ENCODE data around the gene TSHZ2.
"Not testable (repeated sequence)": the region's sequence is repeated elsewhere in the genome, so short reads cannot be mapped to it uniquely, and the experiment has no call there.

TSHZ2 gene

DNA sequence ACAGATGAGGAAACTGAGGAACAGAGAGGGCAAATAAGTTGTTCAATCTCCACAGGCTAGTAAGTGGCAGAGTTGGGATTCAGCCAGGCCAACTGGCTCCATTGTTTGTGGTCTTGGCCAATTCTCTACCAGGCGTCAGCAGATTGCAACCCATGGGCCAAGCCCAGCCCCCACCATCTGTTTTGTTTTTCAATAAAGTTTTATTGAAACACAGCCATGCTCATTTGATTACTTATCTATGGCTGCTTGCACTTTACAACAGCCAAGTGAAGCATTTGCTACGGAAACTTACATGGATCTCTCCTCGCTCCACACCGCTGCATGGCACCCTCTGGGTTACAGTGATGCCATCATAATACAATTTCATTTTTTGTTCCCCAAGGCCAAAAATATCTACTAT is 530.7 kb downstream of the TSHZ2 start:
- DNase-seq (ENCODE audit: low read depth in 2 of 2): no peak

DNA sequence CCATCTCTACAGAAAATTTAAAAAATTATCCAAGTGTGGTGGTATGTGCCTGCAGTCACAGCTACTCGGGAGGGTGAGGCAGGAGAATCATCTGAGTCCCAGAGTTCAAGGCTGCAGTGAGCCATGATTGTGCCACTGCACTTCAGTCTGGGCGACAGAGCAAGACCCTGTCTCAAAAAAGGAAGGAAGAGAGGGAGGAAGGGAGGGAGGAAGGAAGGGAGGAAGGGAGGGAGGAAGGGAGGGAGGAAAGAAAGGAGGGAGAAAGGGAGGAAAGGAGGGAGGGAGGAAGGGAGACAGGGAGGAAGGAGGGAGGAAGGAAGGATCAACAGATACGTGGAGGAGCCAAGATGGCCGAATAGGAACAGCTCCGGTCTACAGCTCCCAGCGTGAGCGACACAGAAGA is 531.4 kb downstream of the TSHZ2 start:
- no peak for DNase-seq (ENCODE audit: low read depth in 2 of 2)

DNA sequence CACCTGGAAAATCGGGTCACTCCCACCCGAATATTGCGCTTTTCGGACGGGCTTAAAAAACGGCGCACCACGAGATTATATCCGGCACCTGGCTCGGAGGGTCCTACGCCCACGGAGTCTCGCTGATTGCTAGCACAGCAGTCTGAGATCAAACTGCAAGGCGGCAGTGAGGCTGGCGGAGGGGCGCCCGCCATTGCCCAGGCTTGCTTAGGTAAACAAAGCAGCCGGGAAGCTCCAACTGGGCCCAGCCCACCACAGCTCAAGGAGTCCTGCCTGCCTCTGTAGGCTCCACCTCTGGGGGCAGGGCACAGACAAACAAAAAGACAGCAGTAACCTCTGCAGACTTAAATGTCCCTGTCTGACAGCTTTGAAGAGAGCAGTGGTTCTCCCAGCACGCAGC is 531.9 kb downstream of the TSHZ2 start:
- DNase-seq (ENCODE audit: low read depth in 2 of 2): not testable (repeated sequence)

DNA sequence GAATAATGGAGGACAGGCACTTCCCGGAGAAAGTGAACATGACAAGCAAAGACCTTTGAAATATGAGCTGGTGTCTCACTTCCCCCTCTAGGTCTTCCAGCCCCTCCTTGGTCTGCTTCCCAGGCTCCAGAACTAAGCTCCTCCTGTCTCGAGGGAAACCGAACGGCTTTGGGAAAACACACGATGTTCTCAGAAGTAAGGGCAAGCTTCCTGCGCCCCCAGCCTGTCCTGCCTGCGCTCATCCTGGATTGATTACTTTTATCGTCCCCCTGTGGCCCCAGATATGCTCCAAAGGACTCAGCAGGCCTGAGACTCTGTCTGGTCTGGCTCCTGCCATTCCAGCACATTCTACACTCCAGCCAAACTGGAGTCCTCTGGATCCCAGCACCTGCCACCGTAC is 538.1 kb downstream of the TSHZ2 start:
- DNase-seq (ENCODE audit: low read depth in 2 of 2): no peak

DNA sequence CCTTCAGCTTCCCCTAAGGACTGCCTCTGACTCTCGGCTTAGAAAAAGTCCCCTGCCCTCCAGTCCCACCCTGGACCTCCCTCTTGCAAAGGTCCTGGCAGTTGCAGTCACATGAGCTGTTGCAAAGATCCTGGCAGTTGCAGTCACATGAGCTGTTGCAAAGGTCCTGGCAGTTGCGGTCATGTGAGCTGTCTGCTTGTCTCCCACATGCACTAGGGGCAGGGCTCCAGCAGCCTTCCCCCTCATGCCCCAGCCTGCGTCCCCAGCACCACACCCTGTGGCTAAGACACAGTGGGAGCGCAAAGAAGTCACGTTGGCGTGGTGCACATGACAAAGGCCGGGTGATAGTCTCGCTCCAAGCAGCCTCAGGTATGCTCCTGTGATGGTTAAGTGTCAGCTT is 538.5 kb downstream of the TSHZ2 start:
- no peak for DNase-seq (ENCODE audit: low read depth in 2 of 2)

DNA sequence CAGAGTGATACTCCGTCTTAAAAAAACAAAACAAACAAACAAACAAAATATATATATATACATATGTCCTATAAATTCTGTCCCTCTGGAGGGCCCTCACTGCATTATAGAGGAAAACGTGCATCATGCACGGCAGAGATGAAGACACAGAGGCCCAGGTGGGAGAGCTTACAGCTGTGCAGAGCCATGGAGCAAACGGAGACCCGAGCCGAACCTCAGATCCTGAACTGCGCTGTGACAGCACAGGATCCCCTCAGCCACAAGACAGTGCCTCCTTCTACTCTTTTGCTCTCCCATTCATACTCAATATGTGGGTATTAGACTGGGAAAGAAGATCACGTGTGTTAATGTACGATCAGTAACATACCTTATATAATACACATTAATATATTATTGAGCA is 539.9 kb downstream of the TSHZ2 start:
- DNase-seq (ENCODE audit: low read depth in 2 of 2): no peak

DNA sequence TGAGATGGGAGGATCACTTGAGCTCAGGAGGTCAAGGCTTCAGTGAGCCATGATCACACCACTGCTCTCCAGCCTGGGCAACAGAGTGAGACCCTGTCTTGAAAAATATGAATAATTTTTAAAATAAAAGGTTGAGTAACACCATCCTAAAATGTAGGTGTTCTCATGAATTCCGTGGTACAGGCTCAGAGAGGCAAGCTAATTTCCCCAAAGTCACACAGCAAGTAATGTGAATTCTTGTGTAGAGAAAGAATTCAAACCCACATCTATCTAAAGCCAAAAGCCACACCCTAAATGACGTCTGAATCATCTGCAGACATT is 541.0 kb downstream of the TSHZ2 start:
- no peak for DNase-seq (ENCODE audit: low read depth in 2 of 2)

DNA sequence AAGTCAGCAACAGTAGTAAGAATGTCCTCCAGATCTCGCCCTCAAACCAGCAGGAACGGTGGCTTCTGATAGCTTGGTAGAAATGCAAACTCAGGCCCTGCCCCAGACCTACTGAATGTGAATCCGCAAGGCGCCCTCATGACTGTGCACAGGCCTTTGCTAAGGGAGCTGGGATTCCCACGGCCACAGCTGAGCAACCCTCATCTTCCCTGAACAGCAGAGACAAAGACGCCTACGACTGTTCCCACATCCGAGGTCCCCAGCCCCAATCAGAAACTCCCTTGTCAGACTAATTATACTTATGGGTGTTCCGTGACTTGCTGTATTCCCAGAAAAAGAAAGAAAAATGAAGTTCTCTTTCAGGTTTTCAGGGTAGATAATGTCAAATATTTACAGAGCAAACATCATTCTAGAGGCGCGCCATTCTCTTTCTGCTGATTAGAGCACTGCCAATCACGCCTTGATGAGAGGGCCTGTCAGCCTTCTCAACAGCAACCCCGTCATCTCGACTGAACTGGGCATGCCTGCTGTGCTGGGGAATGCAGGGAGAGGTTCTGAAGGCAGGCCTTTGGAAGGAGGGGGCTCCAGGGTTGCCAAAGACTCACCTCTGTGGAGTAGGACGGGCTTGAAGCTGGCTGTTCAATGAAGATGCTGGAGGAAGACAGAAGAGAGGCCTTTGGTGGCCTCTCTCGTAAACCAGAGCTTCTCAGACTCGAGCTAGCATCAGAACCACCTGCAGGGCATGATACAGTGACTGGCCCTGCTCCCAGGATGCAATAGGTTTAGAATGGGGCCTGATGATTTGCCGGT is 541.5 kb downstream of the TSHZ2 start:
- DNase-seq (ENCODE audit: low read depth in 2 of 2): no peak

DNA sequence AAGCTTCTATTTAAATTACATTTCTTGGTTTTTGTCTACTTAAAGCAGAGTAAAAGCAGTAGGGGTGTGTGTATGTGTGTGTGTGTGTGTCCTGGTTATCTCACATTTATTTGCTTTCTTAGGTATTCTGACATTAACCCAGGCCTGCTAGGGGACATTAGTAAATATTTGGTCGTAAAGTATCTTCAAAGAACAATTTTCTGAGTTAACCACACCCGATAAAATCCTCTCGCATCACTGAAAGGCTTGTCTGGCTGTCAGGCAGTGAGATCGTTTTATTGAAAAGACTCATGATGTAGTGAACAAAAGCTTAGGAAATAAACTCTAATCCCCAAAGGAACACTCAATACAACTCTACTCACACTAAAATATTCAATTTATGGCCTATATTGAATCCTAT is 543.6 kb downstream of the TSHZ2 start:
- DNase-seq (ENCODE audit: low read depth in 2 of 2): no peak

DNA sequence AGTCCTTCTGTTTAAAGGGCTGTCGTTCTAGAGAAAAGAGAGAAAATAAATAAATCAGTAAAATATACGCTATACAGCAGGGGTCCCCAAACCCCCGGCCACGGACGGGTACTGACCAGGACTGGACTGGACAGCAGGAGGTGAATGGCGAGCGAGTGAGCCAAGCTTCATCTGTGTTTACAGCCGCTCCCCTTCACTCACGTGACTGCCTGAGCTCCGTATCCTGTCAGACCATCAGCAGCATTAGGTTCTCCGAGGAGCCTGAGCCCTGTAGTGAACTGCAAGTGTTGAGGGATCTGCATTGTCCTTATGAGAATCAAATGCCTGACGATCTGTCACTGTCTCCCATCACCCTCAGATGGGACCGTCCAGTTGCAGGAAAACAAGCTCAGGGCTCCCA is 545.0 kb downstream of the TSHZ2 start:
- DNase-seq (ENCODE audit: low read depth in 2 of 2): no peak

DNA sequence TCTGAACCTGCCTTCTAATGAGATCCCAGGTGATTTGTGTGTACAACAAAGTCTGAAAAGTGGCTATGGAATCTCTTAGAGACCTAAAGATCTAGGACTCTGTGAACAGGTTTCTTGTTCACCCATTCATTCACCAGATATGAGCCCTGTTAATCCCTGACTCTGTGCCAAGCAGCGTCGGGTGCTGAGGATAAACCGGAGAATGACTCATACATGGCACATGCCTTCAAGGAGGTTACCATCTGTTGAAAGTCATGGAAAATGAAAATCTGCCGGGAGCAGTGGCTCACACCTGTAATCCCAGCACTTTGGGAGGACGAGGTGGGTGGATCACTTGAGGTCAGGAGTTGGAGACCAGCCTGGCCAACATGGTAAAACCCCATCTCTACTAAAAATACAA is 549.3 kb downstream of the TSHZ2 start:
- DNase-seq (ENCODE audit: low read depth in 2 of 2): not testable (repeated sequence)

DNA sequence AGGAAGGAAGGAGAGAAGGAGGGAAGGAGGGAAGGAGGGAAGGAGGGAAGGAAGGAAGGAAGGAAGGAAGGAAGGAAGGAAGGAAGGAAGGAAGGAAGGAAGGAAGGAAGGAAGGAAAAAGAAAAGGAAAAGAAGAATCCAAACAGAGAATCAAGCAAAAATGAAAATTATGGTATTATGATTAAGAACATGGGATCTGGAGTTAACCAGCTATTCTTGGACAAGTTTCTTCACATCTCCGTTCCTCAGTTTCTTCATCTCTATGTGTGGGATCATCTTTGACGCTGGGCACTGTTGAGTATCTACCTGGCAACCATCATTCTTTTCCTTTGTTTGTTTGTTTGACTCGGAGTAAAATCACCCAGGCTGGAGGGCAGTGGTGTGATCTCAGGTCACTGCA is 549.9 kb downstream of the TSHZ2 start:
- no peak for DNase-seq (ENCODE audit: low read depth in 2 of 2)

DNA sequence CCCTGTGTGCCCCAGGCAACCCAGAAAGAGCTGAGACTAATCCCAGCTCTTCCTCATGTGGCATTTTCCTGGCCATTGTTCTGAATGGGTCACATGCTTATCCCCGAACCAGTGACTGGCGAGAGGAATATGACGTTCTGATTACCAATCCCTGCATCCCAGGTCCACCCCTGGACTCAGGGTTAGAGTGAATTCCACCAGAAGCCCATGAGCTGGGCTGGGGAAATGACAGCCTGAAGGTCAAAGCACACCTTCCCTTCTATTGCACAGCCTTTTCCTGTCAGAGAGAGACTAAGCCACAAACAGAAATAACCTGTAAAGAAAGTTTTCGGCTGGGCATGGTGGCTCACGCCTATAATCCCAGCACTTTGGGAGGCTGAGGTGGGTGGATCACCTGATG is 550.5 kb downstream of the TSHZ2 start:
- DNase-seq (ENCODE audit: low read depth in 2 of 2): no peak

DNA sequence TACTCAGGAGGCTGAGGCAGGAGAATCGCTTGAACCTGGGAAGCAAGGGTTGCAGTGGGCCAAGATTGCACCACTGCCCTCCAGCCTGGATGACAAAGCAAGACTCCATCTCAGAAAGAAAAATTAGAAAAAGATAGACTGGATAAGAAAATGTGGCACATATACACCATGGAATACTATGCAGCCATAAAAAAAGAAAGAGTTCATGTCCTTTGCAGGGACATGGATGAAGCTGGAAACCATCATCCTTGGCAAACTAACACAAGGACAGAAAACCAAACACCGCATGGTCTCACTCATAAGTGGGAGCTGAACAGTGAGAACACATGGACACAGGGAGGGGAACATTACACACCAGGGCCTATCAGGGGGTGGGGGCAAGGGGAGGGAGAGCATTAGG is 551.5 kb downstream of the TSHZ2 start:
- DNase-seq (ENCODE audit: low read depth in 2 of 2): not testable (repeated sequence)

DNA sequence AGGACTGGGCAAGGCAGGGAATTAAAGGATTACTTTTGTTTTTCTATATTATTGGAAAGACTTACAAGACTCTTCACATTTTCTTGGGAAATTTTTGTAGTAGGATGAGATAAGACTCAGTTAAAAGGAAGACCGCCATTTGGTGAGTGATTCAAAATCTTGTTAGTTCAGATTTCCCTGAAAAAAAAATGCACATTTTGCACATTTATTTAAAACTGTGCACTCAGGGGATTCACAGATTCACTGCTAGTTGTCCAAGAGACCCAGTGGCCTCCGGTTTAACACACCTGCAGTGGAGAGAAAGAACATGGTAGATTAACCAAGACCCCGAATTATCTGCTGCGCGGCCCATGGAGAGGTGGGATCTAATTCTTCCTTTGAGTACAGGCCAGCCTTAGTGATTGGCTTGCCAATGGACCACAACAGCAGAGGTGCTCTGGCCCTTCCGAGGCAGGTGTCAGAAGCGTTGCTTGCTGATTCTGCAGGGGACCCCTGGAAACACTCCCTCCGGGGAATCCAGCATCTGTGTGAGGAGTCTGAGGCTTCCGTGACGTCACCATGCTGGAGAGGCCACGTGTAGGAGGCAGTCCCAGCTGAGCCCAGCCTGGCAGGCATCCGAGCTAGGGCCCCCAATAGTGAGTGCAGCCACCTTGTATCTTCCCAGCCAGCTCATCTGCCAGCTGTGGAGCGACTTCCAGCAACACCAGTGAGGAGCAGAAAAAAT is 552.6 kb downstream of the TSHZ2 start:
- DNase-seq (ENCODE audit: low read depth in 2 of 2): no peak

DNA sequence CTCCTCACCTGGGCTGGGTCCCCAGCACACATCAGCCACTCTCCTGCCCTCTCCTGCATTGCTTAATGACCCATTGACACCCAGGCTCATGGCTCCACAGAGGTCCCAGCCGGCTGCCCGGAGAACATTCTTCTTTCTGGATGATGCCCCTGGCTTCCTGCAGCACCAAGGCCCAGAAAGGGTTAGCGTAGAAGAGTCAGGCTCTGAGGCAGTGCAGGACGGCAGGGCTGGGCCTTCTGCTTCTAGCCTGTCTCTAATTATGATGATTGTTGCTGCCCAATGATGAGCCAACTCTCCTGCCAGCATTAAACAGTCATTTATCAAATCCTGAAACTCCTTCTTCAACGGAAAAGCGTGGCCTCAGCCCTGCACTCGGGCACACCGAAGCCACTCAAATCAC is 555.0 kb downstream of the TSHZ2 start:
- DNase-seq (ENCODE audit: low read depth in 2 of 2): no peak

DNA sequence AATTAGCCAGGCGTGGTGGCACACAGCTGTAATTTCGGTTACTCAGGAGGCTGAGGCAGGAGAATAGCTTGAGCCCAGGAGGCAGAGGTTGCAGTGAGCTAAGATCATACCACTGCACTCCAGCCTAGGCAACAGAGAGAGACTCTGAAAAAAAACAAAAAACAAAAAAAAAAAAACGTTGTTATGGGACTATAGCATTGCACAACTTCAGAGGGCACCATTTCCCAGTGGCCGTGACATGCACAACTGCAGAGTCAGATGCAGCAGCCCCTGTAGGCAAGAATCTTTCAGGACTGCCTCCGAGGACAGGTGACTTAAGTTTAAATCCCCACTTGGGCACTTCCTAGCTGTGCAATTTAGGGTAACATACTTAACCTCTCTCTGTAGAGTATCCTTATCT is 557.5 kb downstream of the TSHZ2 start:
- no peak for DNase-seq (ENCODE audit: low read depth in 2 of 2)

DNA sequence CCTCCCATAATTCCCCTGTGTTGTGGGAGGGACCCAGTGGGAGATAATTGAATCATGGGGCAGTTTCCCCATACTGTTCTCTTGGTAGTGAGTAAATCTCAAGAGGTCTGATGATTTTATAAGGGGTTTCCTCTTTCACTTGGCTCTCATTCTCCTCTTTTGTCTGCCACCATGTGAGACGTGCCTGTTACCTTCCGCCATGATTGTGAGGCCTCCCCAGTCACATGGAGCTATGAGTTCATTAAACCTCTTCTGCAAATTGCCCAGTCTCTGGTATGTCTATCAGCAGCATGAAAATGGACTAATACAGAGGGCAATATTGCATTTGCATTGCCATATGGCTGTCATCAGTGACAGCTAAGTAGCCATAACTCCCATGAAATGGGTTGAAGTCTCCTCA is 558.3 kb downstream of the TSHZ2 start:
- no peak for DNase-seq (ENCODE audit: low read depth in 2 of 2)

DNA sequence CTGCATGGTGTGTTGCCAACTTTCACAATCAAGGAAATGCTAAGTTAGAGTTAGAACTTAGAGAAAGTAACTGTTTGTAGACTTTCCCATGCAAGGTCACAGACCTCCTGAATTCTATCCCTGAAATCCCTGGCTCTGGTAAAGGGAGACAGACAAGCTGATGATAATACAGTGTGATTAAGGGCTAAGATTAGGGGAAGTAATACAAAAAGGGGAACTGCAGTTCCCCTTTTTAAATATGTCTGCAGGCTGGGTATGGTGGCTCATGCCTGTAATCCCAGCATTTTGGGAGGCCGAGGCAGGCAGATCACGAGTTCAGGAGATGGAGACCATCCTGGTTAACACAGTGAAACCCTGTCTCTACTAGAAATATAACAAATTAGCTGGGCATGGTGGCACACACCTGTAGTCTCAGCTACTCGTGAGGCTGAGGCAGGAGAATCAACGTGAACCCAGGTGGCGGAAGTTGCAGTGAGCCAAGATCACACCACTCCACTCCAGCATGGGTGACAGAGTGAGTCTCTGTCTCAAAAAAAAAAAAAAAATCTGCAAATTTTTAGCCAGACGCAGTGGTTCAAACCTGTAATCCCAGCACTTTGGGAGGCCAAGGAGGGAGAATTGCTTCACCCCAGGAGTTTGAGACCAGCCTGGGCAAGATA is 560.6 kb downstream of the TSHZ2 start:
- not testable (repeated sequence) for DNase-seq (ENCODE audit: low read depth in 2 of 2)

DNA sequence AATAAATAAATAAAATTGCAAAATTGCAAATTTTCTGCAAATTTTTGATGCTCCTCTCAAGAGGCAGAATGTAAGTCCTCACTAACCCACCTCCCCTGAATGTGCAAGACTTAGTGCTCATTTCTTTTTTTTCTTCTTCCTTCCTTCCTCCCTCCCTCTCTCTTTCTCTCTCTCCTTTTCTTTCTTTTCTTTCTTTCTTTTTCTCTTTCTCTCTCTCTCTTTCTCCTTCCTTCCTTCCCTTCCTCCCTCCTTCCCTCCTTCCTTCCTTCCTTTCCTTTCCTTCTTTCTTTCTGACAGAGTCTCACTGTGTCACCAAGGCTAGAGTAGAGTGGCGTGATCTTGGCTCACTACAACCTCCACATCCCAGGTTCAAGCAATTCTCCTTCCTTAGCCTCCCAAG is 561.3 kb downstream of the TSHZ2 start:
- no peak for DNase-seq (ENCODE audit: low read depth in 2 of 2)

DNA sequence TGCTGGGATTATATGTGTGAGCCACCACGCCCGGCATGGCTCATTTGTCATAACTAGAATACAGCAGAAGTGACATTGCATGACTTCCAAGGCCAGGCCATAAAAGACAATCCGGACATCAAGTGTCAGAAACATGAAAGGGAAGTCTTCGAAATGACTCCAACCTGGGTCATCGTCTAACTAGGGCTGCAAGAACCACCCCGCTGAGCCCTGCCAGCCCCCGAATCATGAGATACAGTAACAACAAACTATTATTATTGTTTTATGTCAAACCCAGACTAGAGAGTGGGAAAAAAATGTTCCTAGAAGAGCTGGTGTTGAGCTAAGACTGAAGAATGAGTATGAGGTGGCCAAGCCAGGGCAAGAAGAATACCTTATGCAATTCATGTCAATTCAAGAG is 561.9 kb downstream of the TSHZ2 start:
- no peak for DNase-seq (ENCODE audit: low read depth in 2 of 2)

DNA sequence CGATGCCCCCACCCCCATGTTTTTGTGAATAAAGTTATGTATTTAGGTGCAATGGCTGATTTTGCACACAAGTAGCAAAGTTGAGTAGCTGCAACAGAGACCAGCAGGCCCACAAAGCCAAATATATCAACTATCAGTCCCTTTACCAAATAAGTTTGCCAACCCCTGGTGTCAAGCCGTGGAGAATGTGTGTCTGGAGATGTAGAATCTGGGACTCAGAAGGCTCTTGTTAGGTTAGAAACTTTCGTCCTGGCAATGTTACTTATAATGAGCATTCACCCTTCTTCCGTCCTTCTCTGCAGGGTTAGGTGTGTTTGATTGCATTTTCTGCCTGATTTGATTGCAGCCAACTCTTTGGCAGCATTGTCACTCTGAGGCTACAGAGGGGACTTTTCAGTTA is 563.7 kb downstream of the TSHZ2 start:
- DNase-seq (ENCODE audit: low read depth in 2 of 2): no peak

DNA sequence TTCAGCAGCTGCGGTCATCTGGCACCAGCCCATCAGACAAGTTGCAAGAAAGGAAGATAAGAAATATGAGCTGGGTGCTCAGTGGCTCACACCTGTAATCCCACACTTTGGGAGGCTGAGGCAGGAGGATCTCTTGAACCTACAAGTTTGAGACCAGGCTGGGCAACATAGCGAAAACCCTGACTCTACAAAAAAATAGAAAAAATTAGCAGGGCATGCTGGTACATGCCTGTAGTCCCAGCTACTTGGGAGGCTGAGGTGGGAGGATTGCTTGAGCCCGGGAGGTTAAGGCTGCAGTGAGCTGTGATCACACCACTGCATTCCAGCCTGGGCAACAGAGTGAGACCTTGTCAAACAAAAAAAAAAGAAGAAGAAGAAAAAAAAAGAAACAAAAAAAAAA is 564.2 kb downstream of the TSHZ2 start:
- DNase-seq (ENCODE audit: low read depth in 2 of 2): not testable (repeated sequence)

Measured in stimulated activated CD8-positive, alpha-beta memory T cell treated with anti-CD3 and anti-CD28 coated beads, Interleukin-15, amount 100 ng/mL, for 4 hours (primary cell).